LNCaP clone FGC (cell line): Measurements from ENCODE around the gene DENND2C.

ENCODE experiments used
- DNase-seq: peaks from one replicate; pipeline ENCODE4 v3.0.0-alpha.2; 2011; ENCODE audit warnings: low read depth
- H3K4me3 ChIP-seq: 2 replicates; pipeline ENCODE4 v1.5.1; 2011; ENCODE audit warnings: mild to moderate bottlenecking, low read depth, low read length, control low read depth
- TF ChIP-seq, protein P1 (sequence below): IDR thresholded peaks from 2 replicates; pipeline ENCODE4 v1.5.1; 2012; ENCODE audit warnings: mild to moderate bottlenecking; ENCODE audit not compliant: control insufficient read depth, insufficient read depth; ENCODE audit errors: extremely low read depth

Gene DENND2C, protein sequence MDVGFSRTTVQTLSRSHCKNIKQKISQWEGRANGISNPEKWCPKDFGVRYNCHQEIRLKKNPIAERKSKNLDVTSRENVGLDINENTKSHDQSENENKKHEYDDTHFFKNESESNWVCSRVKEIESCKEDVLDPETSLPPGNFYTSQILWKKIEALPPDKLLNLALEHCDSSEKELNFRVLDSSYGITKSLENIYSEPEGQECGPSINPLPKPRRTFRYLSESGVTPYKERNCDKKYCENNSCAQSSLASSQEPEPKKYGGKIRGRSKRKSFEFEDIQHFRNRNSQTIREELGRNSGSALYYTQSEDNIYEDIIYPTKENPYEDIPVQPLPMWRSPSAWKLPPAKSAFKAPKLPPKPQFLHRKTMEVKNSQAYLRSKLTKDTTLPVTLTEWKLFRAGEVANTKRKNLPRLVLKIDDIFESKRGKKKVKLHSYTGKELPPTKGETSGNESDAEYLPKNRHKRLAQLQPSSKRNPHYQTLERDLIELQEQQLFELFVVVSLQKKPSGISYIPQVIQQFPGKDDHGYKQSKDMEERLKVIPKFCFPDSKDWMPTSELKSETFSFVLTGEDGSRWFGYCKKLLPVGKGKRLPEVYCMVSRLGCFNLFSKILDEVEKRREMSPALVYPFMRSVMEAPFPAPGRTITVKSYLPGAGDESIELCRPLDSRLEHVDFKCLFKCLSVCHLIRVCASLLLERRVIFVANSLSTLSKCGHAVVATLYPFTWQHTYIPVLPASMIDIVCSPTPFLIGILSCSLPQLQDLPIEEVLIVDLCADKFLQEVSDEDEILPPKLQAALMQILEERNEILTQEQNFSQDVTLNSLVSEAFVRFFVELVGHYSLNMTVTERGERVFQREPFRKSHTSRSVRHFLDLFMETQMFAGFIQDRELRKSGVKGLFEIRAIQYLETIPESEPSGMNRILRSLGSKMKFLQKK

DNA sequence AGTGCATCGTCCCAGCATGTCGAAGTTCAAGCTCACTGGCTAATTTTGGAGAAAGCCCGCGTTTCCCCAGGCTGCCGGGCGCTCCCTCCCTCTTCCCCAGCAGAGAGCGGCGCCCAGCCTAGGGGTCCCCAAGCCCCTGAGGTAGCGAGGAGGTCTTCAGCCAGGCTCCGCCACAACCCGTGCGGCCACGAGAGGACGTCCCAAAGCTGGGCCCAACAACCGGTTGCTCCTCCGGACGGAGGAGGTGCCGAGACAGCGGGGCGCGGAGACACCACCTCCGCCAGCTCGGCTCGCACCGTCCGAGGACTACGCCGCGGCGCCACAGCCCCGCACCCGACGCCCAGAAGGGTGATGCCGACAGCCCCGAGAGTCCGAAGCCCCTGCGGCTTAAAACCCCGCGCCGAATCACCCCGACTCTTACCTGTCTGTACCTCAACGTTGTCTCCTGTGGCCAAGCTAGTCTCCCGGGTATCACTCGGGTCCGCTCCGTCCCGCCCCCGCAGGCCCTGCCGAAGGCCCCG lies at the start of gene DENND2C:
Gene DENND2C, minus strand, starts transcription at position 488 of the 521 bp plus-strand sequence. CDS start 44,065 bp downstream, outside the sequence.
- no peak for DNase-seq
- TF ChIP-seq, protein P1, sequence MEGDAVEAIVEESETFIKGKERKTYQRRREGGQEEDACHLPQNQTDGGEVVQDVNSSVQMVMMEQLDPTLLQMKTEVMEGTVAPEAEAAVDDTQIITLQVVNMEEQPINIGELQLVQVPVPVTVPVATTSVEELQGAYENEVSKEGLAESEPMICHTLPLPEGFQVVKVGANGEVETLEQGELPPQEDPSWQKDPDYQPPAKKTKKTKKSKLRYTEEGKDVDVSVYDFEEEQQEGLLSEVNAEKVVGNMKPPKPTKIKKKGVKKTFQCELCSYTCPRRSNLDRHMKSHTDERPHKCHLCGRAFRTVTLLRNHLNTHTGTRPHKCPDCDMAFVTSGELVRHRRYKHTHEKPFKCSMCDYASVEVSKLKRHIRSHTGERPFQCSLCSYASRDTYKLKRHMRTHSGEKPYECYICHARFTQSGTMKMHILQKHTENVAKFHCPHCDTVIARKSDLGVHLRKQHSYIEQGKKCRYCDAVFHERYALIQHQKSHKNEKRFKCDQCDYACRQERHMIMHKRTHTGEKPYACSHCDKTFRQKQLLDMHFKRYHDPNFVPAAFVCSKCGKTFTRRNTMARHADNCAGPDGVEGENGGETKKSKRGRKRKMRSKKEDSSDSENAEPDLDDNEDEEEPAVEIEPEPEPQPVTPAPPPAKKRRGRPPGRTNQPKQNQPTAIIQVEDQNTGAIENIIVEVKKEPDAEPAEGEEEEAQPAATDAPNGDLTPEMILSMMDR = peak; percentile 38
- peak within 1 kb of the TSS; percentile 78 for H3K4me3 ChIP-seq

DNA sequence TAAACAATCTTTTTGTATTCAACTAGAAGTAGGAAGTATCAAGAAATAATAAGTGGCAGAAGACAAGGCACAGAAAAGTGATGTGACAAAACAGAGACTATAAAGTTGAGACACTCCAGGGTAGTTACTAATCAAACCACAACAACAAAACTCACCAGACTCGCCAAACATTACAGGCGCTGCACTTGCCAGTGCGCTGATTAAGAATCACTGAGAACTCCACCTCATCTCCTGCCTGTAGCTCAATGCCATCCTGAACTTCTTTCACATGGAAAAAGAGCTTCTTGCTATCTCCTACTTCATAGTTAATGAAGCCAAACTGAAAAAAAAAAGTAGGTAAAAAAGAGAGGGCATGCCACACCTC lies 49.6 kb upstream of the DENND2C start:
- no peak for DNase-seq

DNA sequence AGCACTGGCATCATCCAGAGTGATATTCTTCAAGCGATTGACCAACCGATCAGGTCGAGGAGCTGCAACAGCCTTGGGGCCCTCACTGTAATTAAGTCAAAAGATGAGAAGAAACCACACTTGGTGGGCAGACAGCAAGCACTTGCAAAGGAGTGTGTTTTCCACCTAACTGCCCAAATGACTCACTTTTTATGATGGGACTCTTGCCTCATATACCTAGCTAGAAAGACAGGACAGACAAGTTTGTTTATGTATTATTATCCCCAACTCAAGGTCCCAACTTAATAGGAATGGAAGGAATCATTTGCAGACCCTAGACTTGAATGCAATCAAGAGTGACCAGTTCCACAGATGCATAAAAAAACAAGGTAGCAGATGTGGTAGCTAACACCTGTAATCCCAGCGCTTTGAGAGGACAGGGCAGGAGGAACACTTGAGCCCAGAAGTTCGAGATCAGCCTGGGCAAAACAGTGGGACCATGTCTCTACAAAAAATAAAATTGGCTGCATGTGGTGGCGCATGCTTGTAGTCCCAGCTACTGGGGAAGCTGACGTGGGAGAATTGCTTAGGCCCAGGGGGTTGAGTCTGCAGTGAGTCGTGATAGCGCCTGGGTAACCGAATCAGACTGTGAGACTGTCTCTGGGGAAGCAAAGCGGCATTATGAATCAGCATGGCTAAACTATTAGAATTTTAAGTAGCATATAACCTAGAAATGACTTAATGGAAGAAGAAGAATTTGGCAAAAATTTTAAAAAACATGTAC lies 49.0 kb upstream of the DENND2C start:
- no peak overlapping the region for H3K4me3 ChIP-seq
- TF ChIP-seq, protein P1 = no peak
- DNase-seq = no peak

More for the DNA sequence above, 49.6 kb upstream of the DENND2C start:
- no peak overlapping the region for H3K4me3 ChIP-seq
- TF ChIP-seq, protein P1 = no peak

DNA sequence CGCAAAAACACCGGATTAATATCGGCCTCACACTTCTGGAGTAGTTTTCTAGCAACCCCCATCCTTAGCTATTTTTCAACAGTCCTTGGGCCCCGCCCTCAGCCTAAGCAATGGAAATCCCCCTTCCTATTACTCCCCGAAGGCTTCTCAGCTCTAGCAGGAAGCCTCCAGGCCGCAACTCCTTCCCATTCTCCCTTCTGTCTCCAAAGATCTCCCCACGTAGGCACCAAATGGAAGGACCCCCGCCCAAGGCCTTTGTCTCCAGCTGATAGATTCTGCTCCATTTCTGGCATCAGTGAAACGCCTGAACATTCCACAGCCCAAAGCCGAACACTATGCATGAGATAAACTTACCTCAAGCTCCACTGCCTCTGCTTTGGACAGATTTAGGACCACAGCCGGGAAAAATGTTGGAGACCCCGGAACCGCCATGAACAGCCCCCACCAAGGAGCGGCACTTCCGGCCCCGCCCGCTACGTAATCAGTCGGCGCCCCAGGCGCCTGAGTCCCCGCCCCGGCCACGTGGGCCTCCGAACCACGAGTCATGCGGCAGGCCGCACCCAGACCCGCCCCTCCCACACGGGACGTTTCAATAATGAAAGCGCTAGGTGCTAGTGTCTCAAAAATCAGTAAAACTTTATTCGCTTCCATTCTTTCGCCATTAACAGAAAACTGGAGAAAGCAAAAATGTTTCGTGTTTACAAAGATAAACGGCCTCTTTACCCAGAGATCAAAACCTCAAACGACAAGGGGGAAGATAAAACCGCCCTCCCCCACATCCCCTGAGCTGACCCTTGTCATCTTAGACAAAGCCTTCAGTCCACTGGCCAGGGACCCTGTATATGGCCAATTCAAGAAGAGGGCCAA lies 46.7 kb upstream of the DENND2C start, which contains the start of gene NRAS:
Gene NRAS, minus strand, starts transcription at position 468 of the 867 bp plus-strand sequence. CDS start 611 bp downstream, outside the sequence.
- DNase-seq = peak; percentile 57
- TF ChIP-seq, protein P1 = no peak
- peak within 1 kb of the TSS; percentile 93 for H3K4me3 ChIP-seq

DNA sequence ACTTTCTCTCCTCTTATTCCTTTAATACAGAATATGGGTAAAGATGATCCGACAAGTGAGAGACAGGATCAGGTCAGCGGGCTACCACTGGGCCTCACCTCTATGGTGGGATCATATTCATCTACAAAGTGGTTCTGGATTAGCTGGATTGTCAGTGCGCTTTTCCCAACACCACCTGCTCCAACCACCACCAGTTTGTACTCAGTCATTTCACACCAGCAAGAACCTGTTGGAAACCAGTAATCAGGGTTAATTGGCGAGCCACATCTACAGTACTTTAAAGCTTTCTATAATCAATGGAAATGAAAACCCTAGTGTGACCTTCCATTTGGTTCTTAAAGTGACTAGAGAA lies 46.1 kb upstream of the DENND2C start:
- peak overlapping the region; percentile 93 for H3K4me3 ChIP-seq
- TF ChIP-seq, protein P1 = no peak
- DNase-seq = no peak

DNA sequence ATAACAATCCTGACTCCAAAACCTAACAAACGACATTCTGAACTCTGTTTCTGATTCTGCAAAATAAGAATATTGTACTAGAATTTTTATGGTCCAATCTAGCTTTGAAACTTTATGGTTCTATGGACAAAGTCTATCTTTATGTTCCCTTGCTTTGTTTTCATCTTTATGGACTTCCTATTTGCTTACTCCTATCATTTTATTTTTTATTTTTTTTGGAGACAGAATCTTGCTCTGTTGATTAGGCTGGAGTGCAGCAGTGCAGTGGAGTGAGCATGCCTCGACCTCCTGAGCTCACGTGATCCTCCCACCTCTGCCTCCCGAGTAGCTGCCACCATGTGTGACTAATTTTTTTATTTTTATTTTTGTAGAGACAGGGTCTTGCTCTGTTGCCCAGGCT lies 43.1 kb upstream of the DENND2C start:
- no peak for DNase-seq
- no peak overlapping the region for H3K4me3 ChIP-seq
- TF ChIP-seq, protein P1 = no peak
